ENCODE results near the gene C2orf81.
A peak's percentile ranks its signal among the peaks of the same experiment; 100 is the strongest.
"Not testable (repeated sequence)": the region's sequence is repeated elsewhere in the genome, so short reads cannot be mapped to it uniquely, and the experiment has no call there.

Gene C2orf81

DNA sequence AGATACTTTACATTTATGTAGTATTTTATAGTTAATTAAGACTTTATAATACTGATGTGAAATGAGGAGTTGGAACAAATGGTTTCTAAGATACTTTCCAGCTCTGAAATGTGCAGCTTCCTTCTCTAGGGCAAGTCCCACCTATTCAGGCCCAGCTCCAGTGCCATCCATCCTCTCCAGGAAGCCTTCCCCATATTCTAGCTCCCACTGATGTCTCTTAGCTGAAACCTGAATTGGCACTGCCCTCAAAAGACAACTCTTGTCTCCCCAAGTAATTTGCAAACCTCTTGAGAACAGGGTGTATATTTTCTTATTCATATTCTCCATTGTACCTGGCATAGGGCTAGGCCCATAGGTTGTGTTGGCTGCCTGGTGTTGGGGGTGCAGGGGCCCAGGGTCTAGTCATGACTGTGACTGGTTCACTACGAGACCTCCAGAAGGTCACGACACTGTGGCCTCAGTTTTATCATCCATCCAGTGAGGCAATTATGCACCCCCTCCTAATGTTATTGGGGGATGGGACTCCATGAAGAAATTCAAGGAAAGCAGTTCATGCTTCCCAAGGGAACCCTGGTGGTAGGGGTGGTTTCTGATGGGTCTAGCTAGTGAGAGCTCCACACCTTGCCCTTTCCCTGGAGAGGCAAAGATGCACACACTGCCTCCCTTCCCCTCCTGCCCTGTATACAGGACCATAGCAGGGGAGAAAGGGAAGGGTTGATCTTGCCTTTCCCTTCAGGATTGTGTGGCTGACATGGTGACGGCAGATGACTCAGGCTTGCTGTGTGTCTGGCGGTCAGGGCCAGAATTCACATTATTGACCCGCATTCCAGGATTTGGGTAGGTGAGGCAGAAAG lies 2.9 kb upstream of the C2orf81 start:
- no peak for DNase-seq (ENCODE audit: low read depth in 1 of 2, low spot score in 1 of 2)
- TF ChIP-seq POLR2AphosphoS5 (IDR thresholded peaks at IDR 0.05; ENCODE audit: low read depth) (no peak), GABPA (IDR thresholded peaks at IDR 0.05; ENCODE audit: low read depth) (no peak), SPI1 (IDR thresholded peaks at IDR 0.05; ENCODE audit: borderline replicate concordance, low read depth) (no peak)
- TF ChIP-seq, protein P1, sequence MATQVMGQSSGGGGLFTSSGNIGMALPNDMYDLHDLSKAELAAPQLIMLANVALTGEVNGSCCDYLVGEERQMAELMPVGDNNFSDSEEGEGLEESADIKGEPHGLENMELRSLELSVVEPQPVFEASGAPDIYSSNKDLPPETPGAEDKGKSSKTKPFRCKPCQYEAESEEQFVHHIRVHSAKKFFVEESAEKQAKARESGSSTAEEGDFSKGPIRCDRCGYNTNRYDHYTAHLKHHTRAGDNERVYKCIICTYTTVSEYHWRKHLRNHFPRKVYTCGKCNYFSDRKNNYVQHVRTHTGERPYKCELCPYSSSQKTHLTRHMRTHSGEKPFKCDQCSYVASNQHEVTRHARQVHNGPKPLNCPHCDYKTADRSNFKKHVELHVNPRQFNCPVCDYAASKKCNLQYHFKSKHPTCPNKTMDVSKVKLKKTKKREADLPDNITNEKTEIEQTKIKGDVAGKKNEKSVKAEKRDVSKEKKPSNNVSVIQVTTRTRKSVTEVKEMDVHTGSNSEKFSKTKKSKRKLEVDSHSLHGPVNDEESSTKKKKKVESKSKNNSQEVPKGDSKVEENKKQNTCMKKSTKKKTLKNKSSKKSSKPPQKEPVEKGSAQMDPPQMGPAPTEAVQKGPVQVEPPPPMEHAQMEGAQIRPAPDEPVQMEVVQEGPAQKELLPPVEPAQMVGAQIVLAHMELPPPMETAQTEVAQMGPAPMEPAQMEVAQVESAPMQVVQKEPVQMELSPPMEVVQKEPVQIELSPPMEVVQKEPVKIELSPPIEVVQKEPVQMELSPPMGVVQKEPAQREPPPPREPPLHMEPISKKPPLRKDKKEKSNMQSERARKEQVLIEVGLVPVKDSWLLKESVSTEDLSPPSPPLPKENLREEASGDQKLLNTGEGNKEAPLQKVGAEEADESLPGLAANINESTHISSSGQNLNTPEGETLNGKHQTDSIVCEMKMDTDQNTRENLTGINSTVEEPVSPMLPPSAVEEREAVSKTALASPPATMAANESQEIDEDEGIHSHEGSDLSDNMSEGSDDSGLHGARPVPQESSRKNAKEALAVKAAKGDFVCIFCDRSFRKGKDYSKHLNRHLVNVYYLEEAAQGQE (IDR thresholded peaks at IDR 0.05; ENCODE audit: insufficient replicate concordance, low read depth) = no peak
- TF ChIP-seq, protein P2, sequence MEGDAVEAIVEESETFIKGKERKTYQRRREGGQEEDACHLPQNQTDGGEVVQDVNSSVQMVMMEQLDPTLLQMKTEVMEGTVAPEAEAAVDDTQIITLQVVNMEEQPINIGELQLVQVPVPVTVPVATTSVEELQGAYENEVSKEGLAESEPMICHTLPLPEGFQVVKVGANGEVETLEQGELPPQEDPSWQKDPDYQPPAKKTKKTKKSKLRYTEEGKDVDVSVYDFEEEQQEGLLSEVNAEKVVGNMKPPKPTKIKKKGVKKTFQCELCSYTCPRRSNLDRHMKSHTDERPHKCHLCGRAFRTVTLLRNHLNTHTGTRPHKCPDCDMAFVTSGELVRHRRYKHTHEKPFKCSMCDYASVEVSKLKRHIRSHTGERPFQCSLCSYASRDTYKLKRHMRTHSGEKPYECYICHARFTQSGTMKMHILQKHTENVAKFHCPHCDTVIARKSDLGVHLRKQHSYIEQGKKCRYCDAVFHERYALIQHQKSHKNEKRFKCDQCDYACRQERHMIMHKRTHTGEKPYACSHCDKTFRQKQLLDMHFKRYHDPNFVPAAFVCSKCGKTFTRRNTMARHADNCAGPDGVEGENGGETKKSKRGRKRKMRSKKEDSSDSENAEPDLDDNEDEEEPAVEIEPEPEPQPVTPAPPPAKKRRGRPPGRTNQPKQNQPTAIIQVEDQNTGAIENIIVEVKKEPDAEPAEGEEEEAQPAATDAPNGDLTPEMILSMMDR (IDR thresholded peaks at IDR 0.05; ENCODE audit: insufficient read depth, low read length) = no peak
- no peak overlapping the region for H3K4me3 ChIP-seq (replicated peaks; ENCODE audit: insufficient read depth, low read length)
- H3K27me3 ChIP-seq (ENCODE audit: insufficient read depth, poor library complexity, severe bottlenecking) = peaks cover 2% of the 10 kb centered on the region
- H3K27ac ChIP-seq (replicated peaks) = no peak overlapping the region

DNA sequence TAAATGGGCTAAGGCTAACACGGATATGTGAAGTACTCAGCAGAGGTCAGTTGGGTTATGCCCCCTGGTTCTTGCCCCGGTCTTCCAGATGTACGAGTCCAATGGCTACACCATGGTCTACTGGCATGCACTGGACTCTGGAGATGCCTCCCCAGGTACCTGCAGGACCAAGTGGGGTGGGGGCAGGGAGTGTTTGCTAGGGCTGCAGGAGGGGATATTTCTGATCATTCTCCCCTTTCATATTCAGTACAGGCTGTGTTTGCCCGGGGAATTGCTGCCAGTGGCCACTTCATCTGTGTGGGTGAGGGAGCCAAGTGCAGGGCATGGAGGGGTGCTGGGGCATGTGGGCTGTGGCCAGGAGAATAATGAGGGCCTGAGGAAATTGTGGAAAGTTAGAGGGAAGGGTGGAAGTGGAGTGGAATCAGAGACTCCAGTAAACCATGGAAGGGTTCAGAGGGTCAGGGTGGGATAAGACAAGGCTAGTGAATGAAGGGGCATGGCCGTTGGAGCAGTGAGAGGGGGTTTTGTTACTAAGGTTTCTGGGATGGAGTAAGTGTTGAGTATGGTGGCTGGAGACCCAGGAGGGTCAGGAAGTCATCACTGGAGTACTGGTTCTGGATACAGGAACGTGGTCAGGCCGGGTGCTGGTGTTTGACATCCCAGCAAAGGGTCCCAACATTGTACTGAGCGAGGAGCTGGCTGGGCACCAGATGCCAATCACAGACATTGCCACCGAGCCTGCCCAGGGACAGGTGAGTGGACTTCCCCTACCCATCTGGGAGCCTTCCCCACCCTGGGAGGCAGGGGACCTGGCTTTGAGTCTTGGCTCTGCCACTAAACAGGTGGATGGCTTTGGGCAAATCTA lies 2.0 kb upstream of the C2orf81 start:
- DNase-seq (ENCODE audit: low read depth in 1 of 2, low spot score in 1 of 2) = no peak
- Histone ChIP-seq H3K27ac (replicated peaks) (no peak overlapping the region), H3K27me3 (ENCODE audit: insufficient read depth, poor library complexity, severe bottlenecking) (peaks cover 5% of the 10 kb centered on the region), H3K4me3 (replicated peaks; ENCODE audit: insufficient read depth, low read length) (no peak overlapping the region)
- TF ChIP-seq GABPA (IDR thresholded peaks at IDR 0.05; ENCODE audit: low read depth) = no peak
- TF ChIP-seq POLR2AphosphoS5 (IDR thresholded peaks at IDR 0.05; ENCODE audit: low read depth) = no peak
- TF ChIP-seq, protein P1 (IDR thresholded peaks at IDR 0.05; ENCODE audit: insufficient replicate concordance, low read depth) = no peak
- no peak for TF ChIP-seq SPI1 (IDR thresholded peaks at IDR 0.05; ENCODE audit: borderline replicate concordance, low read depth)
- TF ChIP-seq, protein P2 (IDR thresholded peaks at IDR 0.05; ENCODE audit: insufficient read depth, low read length) = no peak

DNA sequence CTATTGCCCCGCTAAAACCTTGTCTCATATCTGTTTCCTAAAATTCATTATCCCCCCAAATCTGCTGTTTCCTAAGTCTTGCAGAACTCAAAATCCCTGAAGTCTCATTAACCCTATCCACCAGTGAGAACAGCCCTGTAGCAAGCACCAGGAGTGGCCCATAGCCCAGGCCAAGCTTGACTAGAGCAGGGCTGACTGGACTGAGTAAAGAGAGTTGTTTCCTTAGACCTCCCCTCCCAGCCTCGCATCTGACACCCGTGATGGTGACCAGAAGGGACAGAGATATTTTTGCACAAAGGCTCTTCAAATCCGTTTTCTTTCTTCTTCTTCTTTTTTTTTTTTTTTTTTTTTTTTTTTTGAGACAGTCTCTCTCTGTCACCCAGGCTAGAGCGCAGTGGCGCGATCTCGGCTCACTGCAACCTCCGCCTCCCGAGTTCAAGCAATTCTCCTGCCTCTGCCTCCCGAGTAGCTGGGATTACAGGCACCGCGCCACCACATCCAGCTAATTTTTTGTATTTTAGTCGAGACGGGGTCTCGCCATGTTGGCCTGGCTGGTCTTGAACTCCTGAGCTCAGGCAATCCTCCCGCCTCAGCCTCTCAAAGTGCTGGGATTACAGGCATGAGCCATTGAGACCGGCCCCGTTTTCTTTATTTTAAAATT lies 846 bp downstream of the C2orf81 start:
- Histone ChIP-seq H3K4me3 (replicated peaks; ENCODE audit: insufficient read depth, low read length) (peak overlapping the region; percentile 92), H3K27me3 (ENCODE audit: insufficient read depth, poor library complexity, severe bottlenecking) (peaks cover 12% of the 10 kb centered on the region)
- DNase-seq (ENCODE audit: low read depth in 1 of 2, low spot score in 1 of 2); H3K27ac ChIP-seq (replicated peaks): not testable (repeated sequence)

DNA sequence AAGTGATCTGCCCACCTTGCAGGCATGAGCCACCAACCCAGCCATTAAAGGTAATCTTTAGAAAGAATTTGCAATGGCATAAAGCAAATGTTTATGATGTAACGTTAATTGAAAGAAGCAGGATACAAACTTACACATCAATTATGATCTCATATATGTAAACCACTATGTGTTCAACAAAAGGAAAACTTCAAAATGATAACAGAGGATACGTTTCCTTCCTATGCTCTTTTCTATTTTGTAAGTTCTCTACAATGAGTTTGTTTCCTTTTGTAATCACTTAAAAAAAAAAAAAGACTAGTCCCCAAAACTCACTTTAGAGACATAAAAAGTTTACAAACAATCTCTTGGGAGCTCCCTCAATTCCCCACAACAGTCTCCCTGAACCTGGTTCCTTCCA lies 1.4 kb downstream of the C2orf81 start:
- TF ChIP-seq, protein P2 (IDR thresholded peaks at IDR 0.05; ENCODE audit: insufficient read depth, low read length) = no peak
- TF ChIP-seq SPI1 (IDR thresholded peaks at IDR 0.05; ENCODE audit: borderline replicate concordance, low read depth) = no peak
- TF ChIP-seq POLR2AphosphoS5 (IDR thresholded peaks at IDR 0.05; ENCODE audit: low read depth) = no peak
- no peak for TF ChIP-seq GABPA (IDR thresholded peaks at IDR 0.05; ENCODE audit: low read depth)
- TF ChIP-seq, protein P1 (IDR thresholded peaks at IDR 0.05; ENCODE audit: insufficient replicate concordance, low read depth) = no peak
- Histone ChIP-seq H3K27me3 (ENCODE audit: insufficient read depth, poor library complexity, severe bottlenecking) (peaks cover 18% of the 10 kb centered on the region), H3K4me3 (replicated peaks; ENCODE audit: insufficient read depth, low read length) (no peak overlapping the region), H3K27ac (replicated peaks) (no peak overlapping the region)
- no peak for DNase-seq (ENCODE audit: low read depth in 1 of 2, low spot score in 1 of 2)

Data from HL-60 (cell line).